SW 1271 (cell line): Measurements from ENCODE around the gene LRP1.

Source experiments
- DNase-seq, 2 experiments: peaks; one replicate each; lab custom pipeline; 2025; lab: John Stamatoyannopoulos, UW

LRP1 gene

DNA sequence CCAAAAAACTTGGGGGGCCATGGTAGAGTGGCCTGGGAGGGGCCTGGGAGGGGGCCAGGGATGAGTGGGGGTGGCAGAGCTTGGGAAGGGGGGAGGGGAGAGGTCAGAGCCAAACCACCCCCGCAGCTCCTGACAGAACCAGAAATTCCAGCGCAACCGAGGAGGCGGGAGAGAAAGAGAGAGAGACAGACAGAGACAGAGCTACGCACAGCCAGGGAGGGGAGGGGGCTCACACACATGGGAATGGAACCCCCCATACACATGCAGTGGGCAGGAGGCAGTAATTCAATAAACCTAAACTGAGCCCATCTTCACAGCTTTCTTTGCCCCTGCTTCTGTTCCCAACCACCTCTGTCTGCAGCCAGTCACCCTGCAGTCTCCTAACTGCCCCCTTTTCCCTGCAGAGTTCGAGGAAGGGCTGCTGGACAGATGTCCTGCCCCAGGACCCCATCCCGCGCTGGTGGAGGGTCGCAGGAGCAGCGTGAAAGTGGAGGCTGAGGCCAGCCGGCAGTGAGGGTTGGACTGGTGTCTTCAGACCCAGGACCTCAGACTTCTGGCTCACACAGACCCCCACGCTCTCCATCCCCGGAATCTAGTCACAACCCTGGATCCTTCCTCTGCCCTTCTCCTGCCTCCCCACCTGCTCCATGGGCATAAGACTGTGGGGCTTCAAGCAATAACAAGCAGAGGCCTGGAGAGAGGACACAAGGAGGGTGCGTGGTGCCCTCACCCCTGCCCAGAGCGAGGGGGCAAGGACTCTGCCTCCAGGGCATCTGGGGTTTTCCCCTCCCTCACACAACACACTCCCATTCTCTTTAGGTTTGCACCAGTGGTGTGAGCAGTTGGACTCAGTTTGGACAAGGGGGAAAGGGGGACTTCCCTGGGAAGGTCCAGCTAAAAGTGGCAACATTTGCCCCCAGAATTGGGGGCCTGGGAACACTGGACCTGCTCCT is 33.8 kb upstream of the LRP1 start:
- DNase-seq, result no peak

GRCh38 chr12:57095440-57095839 is 32.8 kb upstream of the LRP1 start:
- DNase-seq, result no peak

GRCh38 chr12:57096099-57096572 is 32.1 kb upstream of the LRP1 start:
- DNase-seq, result no peak

GRCh38 chr12:57096748-57097553 is 31.3 kb upstream of the LRP1 start:
- no peak for DNase-seq

- no peak for DNase-seq
Observed at GRCh38 chr12:57097554-57097835, 30.8 kb upstream of the LRP1 start.

DNA sequence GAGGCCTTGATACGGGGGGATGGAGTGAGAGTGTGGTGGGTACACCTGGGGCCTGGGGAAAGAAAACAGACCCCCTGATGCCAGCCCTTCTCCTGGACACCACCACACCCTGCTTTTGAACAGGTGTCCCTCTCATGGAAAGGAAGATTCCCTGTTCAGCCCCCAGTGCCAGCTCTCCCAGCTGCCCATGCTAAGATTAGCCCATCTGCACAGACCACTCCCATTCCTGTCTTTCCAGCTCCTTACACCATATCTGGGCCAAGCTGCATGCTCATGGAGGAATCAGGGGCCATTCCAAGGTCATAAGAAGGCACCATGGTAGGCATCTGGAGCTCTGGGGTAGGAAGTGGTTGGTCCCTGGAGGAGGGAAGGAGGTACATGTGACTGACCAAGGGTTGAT is 29.7 kb upstream of the LRP1 start:
- no peak for DNase-seq

- DNase-seq, result no peak
Observed at GRCh38 chr12:57099047-57099714, 29.1 kb upstream of the LRP1 start.

GRCh38 chr12:57099766-57100165 is 28.5 kb upstream of the LRP1 start:
- DNase-seq, result no peak

DNA sequence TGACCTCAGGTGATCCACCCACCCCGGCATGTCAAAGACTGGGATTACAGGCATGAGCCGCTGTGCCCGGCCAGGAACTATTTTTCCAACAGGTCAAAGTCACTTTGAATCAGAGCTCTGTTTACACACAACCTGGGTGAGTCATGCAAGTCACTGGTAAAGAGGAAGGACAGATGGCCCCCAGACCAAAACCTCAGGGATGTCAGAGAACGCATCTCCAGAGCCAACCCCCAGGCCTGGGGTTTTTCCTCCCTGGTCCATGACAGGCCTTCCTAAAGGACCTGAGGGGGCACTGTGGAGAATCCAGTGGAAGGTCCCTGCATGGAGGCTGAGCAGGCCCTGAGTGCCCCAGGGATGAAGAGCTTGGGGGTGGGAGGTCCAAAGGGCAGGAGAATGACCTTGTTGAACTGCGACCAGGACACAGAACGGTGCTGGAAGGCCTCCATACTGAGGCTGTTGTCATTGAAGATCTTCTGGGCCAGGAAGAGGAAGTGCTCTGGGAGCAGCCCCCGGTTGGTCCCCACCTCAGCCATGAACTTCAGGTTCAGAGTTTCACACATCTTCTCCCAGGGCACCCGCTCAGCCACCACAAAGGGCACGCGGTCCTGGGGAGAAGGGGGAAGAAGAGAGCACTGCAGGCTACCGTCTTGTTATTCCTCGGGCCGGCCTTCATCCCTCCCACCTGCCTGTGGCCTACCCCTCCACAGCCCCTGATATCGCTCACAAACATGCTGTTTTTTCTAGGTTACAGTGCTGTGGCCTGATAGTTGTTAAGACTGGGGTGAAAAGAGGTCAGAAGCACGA is 26.2 kb upstream of the LRP1 start:
- no peak for DNase-seq

- no peak for DNase-seq
Observed at GRCh38 chr12:57103856-57104255, 24.4 kb upstream of the LRP1 start.

GRCh38 chr12:57104292-57104910 is 23.9 kb upstream of the LRP1 start:
- no peak for DNase-seq

DNA sequence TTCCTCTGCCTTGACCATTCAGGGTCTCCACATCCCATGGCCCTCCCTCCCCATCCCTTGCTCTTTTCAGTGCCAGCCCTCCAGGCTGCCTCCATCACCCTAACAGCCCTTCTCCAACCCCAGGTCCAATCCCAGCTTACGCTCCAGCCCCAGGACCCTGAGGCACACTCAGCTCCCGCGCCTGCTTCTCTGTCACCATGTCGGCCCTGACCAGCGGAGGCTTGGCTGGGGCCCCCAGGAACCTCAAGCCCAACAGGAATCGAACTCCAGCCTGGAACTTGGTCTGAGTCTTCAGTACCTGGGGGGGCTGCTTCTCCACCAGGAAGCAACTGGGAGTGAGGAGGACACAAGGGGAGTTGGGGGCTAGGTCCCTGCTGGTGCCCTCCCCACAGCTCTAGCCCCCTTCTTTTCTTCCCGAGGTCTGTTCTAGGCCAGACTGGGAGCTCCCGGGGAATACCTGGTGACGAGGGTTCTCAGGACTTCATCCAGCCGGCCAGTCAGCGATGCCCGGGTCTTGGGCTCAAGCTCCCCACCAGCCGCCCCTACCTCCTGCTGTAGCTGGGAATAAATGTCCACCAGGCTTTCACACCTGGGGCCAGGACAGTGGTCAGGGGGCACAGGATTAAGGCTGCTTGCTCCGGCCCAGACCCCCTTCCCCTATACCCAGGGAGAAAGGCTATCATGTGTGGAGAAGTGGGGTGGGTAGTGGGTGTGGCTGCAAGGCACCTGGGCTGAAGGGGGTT is 23.1 kb upstream of the LRP1 start:
- DNase-seq, result no peak

- no peak for DNase-seq
Observed at GRCh38 chr12:57106021-57106708, 22.1 kb upstream of the LRP1 start.

DNA sequence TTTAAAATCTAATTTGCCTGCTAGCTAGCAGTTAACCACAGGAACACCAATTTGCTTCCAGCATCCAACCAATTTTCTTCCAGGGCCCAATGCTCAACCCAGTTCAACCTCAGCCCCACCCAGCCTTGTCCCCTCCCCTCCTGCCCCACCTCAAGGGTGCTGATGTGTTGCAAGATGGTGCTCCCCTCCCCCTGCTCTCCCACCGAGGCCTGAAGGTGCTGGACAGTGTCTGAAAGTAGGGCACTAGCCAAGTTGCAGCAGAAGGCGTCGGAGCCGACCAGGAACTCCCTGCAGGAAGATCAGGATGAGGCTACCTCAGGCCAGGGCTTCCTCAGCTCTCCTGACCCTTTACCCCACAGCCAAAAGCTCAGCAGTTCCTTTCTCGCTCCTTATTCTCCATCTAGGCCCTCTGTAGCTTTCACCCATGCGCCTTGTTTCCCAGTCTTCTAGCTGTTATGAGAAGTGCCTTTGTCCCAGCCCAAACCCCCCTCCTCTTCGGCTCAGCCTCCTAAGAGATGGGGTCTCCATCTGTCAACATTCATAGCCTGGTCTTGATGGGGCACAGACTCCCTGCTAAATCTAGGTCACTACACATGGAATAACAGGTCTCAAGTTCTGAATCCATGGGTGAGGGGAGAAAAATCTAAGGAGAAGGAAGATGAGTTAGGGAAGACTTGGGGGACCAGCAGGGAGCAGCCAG is 20.7 kb upstream of the LRP1 start:
- no peak for DNase-seq

DNA sequence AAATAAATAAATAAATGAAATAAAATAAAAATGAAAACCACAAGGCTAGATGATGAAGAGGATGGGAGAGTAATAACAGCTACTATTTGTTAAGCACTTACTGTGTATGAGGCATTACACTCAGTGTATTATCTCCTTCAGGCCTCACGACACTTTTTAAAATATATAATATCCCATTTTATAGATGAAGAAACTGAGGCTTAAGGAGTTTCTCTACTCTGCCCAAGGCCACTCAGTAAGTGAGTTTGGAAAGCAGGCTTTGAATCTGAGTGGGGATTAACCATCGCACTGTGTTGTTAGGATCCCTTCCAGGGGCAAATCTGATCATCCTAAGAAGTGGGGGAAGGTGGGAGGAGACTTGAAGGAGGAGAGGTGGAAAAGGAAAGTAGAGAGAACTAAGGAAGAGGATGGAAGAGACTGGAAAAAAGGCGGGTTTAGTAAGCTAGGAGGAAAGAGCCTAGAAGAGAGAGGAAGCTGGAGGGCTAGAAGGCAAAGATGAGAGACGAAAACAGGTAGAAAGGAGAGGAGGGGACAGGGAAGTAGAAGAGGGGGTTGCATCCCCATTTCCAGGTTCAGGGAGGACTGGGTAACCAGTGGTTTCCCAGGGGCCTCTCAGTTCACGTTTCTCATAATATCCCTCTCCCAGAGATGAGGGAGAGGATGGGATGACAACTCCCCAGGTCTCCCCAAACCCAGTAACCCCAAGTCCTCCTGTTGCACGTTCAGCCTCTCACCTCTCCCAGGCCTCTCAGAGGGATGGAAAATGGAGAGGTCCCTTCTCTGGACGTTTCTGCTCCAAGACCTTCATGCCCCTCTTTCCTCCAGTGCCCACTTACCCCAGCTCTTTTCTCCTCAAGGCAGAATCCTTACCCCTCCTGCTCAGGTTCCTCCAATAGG is 18.8 kb upstream of the LRP1 start:
- DNase-seq, result no peak

DNA sequence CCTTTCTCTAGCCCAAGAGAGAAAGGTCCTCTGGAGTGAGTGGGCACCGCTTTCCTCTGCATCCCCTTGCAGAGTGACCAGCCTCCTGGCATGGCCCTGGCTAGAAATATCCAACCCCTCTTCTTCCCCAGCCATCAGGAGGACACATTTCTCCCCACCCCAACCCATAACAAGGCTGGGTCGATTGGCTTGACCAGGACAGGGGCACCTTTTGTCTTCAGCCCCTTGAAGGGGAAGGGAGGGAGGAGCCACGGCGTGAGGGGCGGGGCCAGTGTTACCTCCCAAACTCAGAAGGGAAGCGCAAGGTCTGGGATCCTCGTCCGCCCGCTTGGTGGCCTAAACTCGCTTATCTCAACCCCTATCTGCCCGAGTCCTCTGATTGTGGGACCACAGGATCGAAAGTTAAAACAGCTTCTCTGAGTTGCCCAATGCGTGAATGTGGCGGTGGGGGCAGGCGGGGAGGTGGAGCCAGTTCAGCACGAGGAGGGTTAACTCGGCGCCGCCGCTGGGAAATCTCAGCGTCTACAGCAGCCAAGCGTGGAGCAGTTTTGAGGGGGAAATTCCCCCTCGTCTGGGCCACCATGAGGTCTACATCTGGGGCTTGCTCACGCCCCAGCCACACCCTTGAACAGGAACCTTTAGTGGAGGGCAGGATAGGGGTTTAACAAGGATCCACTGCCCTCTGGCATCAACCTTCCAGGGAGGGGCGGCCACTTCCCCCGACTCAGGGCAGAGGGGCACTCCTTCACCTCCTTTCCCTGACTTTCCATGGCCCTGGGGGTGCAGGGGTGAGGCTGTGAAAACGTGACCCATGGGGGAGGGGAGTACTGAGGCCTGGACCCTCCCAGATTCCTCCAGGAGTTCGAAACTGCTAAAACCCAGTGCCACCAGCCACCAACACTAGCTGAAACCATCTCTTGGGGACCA is 17.9 kb upstream of the LRP1 start:
- DNase-seq, result peak in 1 of 2 experiments; percentile 32
